ENCODE results near the gene ADSS2. TPM values are rescaled to one million over a fixed set of nuclear protein-coding genes. Genes with fewer than 3 reads are reported as not detected.

Gene ADSS2
- total RNA-seq, 1 experiment from 2014 or later = 46.2 TPM

DNA sequence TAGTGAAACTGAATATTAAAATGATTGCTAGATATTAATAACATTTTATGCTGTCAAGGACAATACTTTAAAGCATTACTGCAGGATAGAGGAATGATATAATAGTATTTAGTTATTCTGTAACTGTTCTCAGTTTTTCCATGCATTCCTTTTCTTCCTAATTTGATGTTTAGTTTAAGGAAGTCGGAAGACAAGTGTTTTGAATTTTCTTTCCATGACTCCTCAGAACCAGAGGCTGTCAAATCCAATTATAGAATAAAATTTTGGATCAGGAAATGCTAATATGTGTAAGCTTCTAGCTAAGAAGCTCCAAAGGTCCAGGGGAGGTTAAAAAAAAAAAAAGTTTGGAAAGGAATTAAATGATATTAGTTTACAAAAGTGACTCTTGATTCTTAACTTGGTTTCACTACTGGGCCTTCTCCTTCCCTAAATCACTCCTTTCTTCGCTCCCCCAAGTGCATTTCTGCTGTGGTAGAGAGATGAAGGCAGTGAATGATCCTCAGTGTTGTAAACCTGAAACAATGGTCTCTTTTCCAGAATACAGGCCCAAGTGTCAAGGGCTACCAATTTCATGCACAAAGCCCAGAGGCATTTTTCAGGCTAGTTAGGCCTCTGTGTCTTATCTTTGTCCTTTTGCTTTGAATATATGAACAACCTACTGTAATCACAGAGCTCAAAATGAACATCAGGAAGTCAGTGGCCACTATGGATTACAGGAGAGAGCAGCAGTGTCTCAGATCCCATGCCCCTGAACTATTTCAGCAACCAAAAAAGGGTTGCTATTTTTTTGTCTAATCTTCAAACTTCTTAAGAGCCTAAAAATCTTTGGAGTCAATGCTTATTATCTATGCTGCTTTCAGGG, 6.2 kb downstream of the ADSS2 start:
- no peak for TF ChIP-seq TCF7L2 (IDR thresholded peaks at IDR 0.05; ENCODE audit: borderline replicate concordance, extremely low read depth, insufficient read depth, insufficient read length)
- TF ChIP-seq POLR2AphosphoS5 (IDR thresholded peaks at IDR 0.05; ENCODE audit: low read depth, low read length) = no peak
- TF ChIP-seq JUND (IDR thresholded peaks at IDR 0.05) = no peak
- no peak for TF ChIP-seq REST (IDR thresholded peaks at IDR 0.05; ENCODE audit: low read depth)
- TF ChIP-seq ELF1 (IDR thresholded peaks at IDR 0.05; ENCODE audit: borderline replicate concordance, low read depth) = no peak
- TF ChIP-seq EZH2phosphoT487 (IDR thresholded peaks at IDR 0.05; ENCODE audit: borderline replicate concordance) = no peak
- TF ChIP-seq ZNF274 (IDR thresholded peaks at IDR 0.05; ENCODE audit: low read depth, low read length) = no peak
- TF ChIP-seq RAD21 (IDR thresholded peaks at IDR 0.05; ENCODE audit: low read depth) = no peak
- H3K9me3 ChIP-seq (ENCODE audit: control insufficient read depth in 1 of 2, insufficient read depth in 1 of 2, low read depth in 1 of 2, low read length in 2 of 2) = no peaks in the 10 kb centered on the region
- no peak overlapping the region for H3K27ac ChIP-seq (ENCODE audit: low read depth, low read length)
- peaks cover 3 to 17% of the 10 kb centered on the region in 2 experiments; a peak in 2 of 4 replicates for H3K36me3 ChIP-seq (ENCODE audit: control insufficient read depth in 1 of 2, insufficient read depth in 2 of 2, low read length in 2 of 2)
- H3K4me1 ChIP-seq (ENCODE audit: control insufficient read depth in 1 of 2, insufficient read depth in 2 of 2, low read length in 2 of 2) = peaks cover 4 to 7% of the 10 kb centered on the region in 2 experiments; a peak in 3 of 4 replicates
- H4K20me1 ChIP-seq (ENCODE audit: insufficient read depth) = peaks cover 4% of the 10 kb centered on the region; the same call in 1 of the 2 replicates
- no peak overlapping the region for H3K9ac ChIP-seq (ENCODE audit: low read length)
- no peak overlapping the region for H3K4me2 ChIP-seq (ENCODE audit: low read length)
- H3K4me3 ChIP-seq (replicated peaks in 1 of 2; ENCODE audit: low read depth in 1 of 2, low read length in 2 of 2) = no peak overlapping the region
- ChIA-PET RAD21 (ENCODE audit: low non-redundant PET in 1 of 2, low total read pairs in 2 of 2, uncharacterized antibody in 2 of 2, unreplicated experiment in 2 of 2) (no interaction called here), POLR2A (no interaction called here), CTCF (no interaction called here)
- ATAC-seq (no peak), DNase-seq (ENCODE audit: low read depth, low spot score) (no peak)
- no peaks in the 10 kb centered on the region for H3K9me2 ChIP-seq (ENCODE audit: insufficient read depth)
- no TSS peak for BruUV-seq (replicated peaks)
- intact Hi-C loops (cut with micrococcal nuclease) = no loop called here
- peaks cover 96% of the 10 kb centered on the region for H3K79me2 ChIP-seq (ENCODE audit: insufficient read depth, low read length)
- H3K27me3 ChIP-seq (ENCODE audit: insufficient read depth, low read length) = no peaks in the 10 kb centered on the region
- H2AFZ ChIP-seq (ENCODE audit: low read depth, low read length, poor library complexity, severe bottlenecking) = no peak overlapping the region

Measured in HCT116 (cell line).